Measurements from ENCODE around the gene WDHD1. TPM values are rescaled to one million over a fixed set of nuclear protein-coding genes. Genes with fewer than 3 reads are reported as not detected.
"Not testable (repeated sequence)": the region's sequence is repeated elsewhere in the genome, so short reads cannot be mapped to it uniquely, and the experiment has no call there.

Gene WDHD1
- total RNA-seq, 1 experiment from 2014 or later, result 27.5 TPM

GRCh38 chr14:54901380-54902142 lies 125.3 kb downstream of the WDHD1 start:
- Histone ChIP-seq H3K4me3 (ENCODE audit: low read depth, low read length) (peak overlapping the region; percentile 63), H3K4me1 (peaks cover 8% of the 10 kb centered on the region; the same call in 1 of the 2 replicates), H3K9me3 (no peaks in the 10 kb centered on the region), H3K36me3 (ENCODE audit: control insufficient read depth, insufficient read depth, low read length) (no peaks in the 10 kb centered on the region), H3K27me3 (replicated peaks; ENCODE audit: control insufficient read depth, insufficient read depth, low read length) (no peaks in the 10 kb centered on the region)
- Mint-ChIP-seq H3K27ac (ENCODE audit: unreplicated experiment) (peak overlapping the region; percentile 73), H3K9me3 (ENCODE audit: unreplicated experiment) (no peaks in the 10 kb centered on the region), H3K27me3 (ENCODE audit: insufficient read depth, unreplicated experiment) (no peaks in the 10 kb centered on the region), H3K4me1 (ENCODE audit: low read depth, unreplicated experiment) (no peaks in the 10 kb centered on the region), H3K4me3 (ENCODE audit: unreplicated experiment) (peak overlapping the region; percentile 79), H3K36me3 (ENCODE audit: insufficient read depth, unreplicated experiment) (peaks cover 10% of the 10 kb centered on the region)
- DNase-seq, result no peak
- no TSS peak for BruUV-seq (replicated peaks)
- CTCF ChIA-PET, result interaction anchor here (0.6 to 1.1 kb wide), 2 partner anchors 96 to 149 kb away, joined by 3 to 9 read pairs; no protein-coding TSS in a partner anchor
- no peak for TF ChIP-seq CTCF (IDR thresholded peaks at IDR 0.05; ENCODE audit: insufficient read depth in 1 of 2, low read depth in 1 of 2, low read length in 1 of 2, severe bottlenecking in 1 of 2, unreplicated experiment in 1 of 2)
- POLR2A ChIA-PET, result interaction anchor here (0.6 to 0.7 kb wide), 3 partner anchors 150 to 668 kb away, joined by 3 to 12 read pairs (median 4); no protein-coding TSS in a partner anchor
- intact Hi-C loops (cut with micrococcal nuclease; ENCODE audit: unreplicated experiment), result loop anchor here (5.0 kb wide), 1 partner anchor 64 kb away; no protein-coding TSS in a partner anchor

- POLR2A ChIA-PET, result no interaction called here
- H3K4me1 Mint-ChIP-seq (ENCODE audit: low read depth, unreplicated experiment), result peaks cover 11% of the 10 kb centered on the region
- intact Hi-C loops (cut with micrococcal nuclease; ENCODE audit: unreplicated experiment), result no loop called here
- H3K4me3 ChIP-seq (ENCODE audit: low read depth, low read length), result no peak overlapping the region
- H3K27me3 ChIP-seq (replicated peaks; ENCODE audit: control insufficient read depth, insufficient read depth, low read length), result no peaks in the 10 kb centered on the region
- H3K9me3 ChIP-seq, result no peaks in the 10 kb centered on the region
- no peak for TF ChIP-seq CTCF (IDR thresholded peaks at IDR 0.05; ENCODE audit: insufficient read depth in 1 of 2, low read depth in 1 of 2, low read length in 1 of 2, severe bottlenecking in 1 of 2, unreplicated experiment in 1 of 2)
- H3K4me1 ChIP-seq, result peaks cover 8% of the 10 kb centered on the region; the same call in 1 of the 2 replicates
- H3K4me3 Mint-ChIP-seq (ENCODE audit: unreplicated experiment), result no peak overlapping the region
- no peaks in the 10 kb centered on the region for H3K9me3 Mint-ChIP-seq (ENCODE audit: unreplicated experiment)
- CTCF ChIA-PET, result no interaction called here
- no peak for DNase-seq
- no TSS peak for BruUV-seq (replicated peaks)
- no peak overlapping the region for H3K27ac Mint-ChIP-seq (ENCODE audit: unreplicated experiment)
- H3K36me3 Mint-ChIP-seq (ENCODE audit: insufficient read depth, unreplicated experiment), result peaks cover 10% of the 10 kb centered on the region
- H3K36me3 ChIP-seq (ENCODE audit: control insufficient read depth, insufficient read depth, low read length), result no peaks in the 10 kb centered on the region
- H3K27me3 Mint-ChIP-seq (ENCODE audit: insufficient read depth, unreplicated experiment), result no peaks in the 10 kb centered on the region
These were observed 127.3 kb downstream of the WDHD1 start for GRCh38 chr14:54899573-54899972.

- H3K9me3 Mint-ChIP-seq (ENCODE audit: unreplicated experiment); intact Hi-C loops (cut with micrococcal nuclease; ENCODE audit: unreplicated experiment); H3K27me3 ChIP-seq (replicated peaks; ENCODE audit: control insufficient read depth, insufficient read depth, low read length); H3K4me3 ChIP-seq (ENCODE audit: low read depth, low read length); H3K27ac Mint-ChIP-seq (ENCODE audit: unreplicated experiment); CTCF ChIA-PET; H3K9me3 ChIP-seq; H3K27me3 Mint-ChIP-seq (ENCODE audit: insufficient read depth, unreplicated experiment); H3K36me3 Mint-ChIP-seq (ENCODE audit: insufficient read depth, unreplicated experiment); BruUV-seq (replicated peaks); DNase-seq; H3K4me3 Mint-ChIP-seq (ENCODE audit: unreplicated experiment); POLR2A ChIA-PET; H3K36me3 ChIP-seq (ENCODE audit: control insufficient read depth, insufficient read depth, low read length); H3K4me1 ChIP-seq: not testable (repeated sequence)
- H3K4me1 Mint-ChIP-seq (ENCODE audit: low read depth, unreplicated experiment), result peaks cover 11% of the 10 kb centered on the region
These were observed 128.9 kb downstream of the WDHD1 start for GRCh38 chr14:54897809-54898555.
